Nephron (organoid): ENCODE measurements around the gene DAO.

Experiments
- H3K27ac Mint-ChIP-seq, 3 experiments: 2 replicates each; pipeline ENCODE4 v1.8.0; 2020; ENCODE audit warnings: mixed read lengths in 3 of 3, mild to moderate bottlenecking in 2 of 3, moderate library complexity in 1 of 3
- H3K27me3 Mint-ChIP-seq: 2 replicates; pipeline ENCODE4 v1.8.0; 2021; ENCODE audit warnings: low read depth, mild to moderate bottlenecking, moderate library complexity, mixed read lengths
- H3K36me3 Mint-ChIP-seq: 2 replicates; pipeline ENCODE4 v1.8.0; 2020; ENCODE audit warnings: low read depth, mixed read lengths
- H3K4me1 Mint-ChIP-seq: 2 replicates; pipeline ENCODE4 v1.8.0; 2020; ENCODE audit warnings: mixed read lengths
- H3K4me3 Mint-ChIP-seq, 3 experiments: 2 replicates each; pipeline ENCODE4 v1.8.0; 2020; ENCODE audit warnings: mild to moderate bottlenecking in 3 of 3, mixed read lengths in 3 of 3, moderate library complexity in 2 of 3
- H3K9me3 Mint-ChIP-seq: 2 replicates; pipeline ENCODE4 v1.8.0; 2020; ENCODE audit warnings: mixed read lengths
- TF ChIP-seq, protein P1 (sequence below), 3 experiments: fragments of 200-600 bp; sonication (generic); IDR thresholded peaks; one replicate each; pipeline ENCODE4 v1.5.0; 2021; ENCODE audit warnings: antibody characterized with exemption in 3 of 3; ENCODE audit not compliant: unreplicated experiment in 3 of 3

The DAO gene

DNA sequence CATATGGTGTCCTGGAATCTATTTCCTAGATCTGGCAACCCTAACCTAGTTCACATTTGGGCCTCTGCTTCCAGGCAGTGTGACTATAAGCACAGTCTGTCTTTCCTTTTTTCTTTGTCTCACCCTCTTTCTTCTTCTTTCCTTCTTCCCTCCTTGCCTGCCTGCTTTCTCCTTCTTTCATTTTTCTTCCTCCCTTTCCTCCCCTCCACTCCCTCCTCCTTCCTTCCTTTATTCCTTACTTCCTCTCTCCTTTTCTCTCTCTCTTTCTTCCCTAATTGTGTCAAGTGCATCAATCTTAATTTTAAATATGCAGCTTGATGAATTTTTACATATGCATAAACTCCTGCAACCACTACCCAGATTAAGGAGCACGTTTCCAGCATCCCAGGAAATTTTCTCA, 4.6 kb upstream of the DAO start:
- Mint-ChIP-seq H3K4me3 (no peak overlapping the region), H3K27ac (peak overlapping the region in 1 of 3 experiments; percentile 69), H3K4me1 (peaks cover 5% of the 10 kb centered on the region), H3K9me3 (no peaks in the 10 kb centered on the region), H3K36me3 (no peaks in the 10 kb centered on the region), H3K27me3 (no peaks in the 10 kb centered on the region)
- TF ChIP-seq, protein P1, sequence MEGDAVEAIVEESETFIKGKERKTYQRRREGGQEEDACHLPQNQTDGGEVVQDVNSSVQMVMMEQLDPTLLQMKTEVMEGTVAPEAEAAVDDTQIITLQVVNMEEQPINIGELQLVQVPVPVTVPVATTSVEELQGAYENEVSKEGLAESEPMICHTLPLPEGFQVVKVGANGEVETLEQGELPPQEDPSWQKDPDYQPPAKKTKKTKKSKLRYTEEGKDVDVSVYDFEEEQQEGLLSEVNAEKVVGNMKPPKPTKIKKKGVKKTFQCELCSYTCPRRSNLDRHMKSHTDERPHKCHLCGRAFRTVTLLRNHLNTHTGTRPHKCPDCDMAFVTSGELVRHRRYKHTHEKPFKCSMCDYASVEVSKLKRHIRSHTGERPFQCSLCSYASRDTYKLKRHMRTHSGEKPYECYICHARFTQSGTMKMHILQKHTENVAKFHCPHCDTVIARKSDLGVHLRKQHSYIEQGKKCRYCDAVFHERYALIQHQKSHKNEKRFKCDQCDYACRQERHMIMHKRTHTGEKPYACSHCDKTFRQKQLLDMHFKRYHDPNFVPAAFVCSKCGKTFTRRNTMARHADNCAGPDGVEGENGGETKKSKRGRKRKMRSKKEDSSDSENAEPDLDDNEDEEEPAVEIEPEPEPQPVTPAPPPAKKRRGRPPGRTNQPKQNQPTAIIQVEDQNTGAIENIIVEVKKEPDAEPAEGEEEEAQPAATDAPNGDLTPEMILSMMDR (IDR thresholded peaks at IDR 0.05; ENCODE audit: unreplicated experiment in 3 of 3): no peak

DNA sequence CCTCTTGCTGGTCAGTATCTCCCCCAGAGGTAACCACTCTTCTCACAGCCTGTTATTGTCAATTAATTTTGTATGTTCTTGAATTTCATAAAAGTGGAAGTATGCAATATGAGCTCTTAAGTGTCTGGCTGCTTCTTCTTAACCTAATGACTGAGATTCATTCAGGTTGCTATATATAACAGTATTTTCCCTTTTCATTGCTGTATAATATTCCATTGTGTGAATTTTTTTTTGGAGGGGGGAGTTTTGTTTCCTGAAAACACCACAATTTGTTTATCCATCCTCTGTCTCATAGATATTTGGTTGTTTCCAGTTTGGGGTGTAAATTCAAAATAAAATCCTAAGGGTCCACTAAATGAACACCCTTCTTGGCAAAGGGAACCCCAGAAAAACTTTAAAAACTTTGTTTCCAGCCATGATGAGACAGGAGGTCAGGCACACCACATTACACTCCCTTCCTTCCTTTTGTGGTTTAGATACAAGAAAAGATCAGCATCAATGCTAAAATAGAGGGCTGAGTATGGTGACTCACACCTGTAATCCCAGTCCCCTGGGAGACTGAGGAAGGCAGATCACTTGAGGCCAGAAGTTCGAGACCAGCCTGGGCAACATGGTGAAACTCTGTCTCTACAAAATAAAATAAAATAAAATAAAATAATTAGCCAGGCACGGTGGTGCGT, 4.1 kb upstream of the DAO start:
- no peak overlapping the region for H3K27ac Mint-ChIP-seq
- no peaks in the 10 kb centered on the region for H3K27me3 Mint-ChIP-seq
- no peaks in the 10 kb centered on the region for H3K9me3 Mint-ChIP-seq
- TF ChIP-seq, protein P1 (IDR thresholded peaks at IDR 0.05; ENCODE audit: unreplicated experiment in 3 of 3): no peak
- no peaks in the 10 kb centered on the region for H3K36me3 Mint-ChIP-seq
- H3K4me3 Mint-ChIP-seq: no peak overlapping the region
- H3K4me1 Mint-ChIP-seq: peaks cover 5% of the 10 kb centered on the region

DNA sequence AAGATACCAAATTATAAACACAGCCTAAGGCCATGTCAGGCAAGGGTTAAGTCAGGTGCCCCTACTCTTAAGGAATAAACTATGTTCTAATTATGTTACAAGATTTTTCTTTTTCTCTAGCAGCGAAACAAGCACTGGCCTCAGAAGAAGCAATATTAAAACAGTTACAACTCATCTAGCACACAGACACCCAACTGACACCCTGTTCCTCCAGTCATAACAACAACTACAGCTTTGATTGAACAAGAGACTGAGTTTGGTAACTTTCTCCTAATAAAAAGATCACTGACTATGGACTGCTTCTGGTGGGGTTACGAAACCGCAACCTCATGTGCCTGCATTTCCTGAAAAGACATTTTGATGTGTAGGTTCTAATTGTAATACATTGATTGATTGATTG, 3.3 kb upstream of the DAO start:
- Mint-ChIP-seq H3K9me3 (no peaks in the 10 kb centered on the region), H3K4me1 (no peaks in the 10 kb centered on the region), H3K36me3 (no peaks in the 10 kb centered on the region), H3K27me3 (no peaks in the 10 kb centered on the region), H3K27ac (no peak overlapping the region), H3K4me3 (no peak overlapping the region)
- TF ChIP-seq, protein P1 (IDR thresholded peaks at IDR 0.05; ENCODE audit: unreplicated experiment in 3 of 3): no peak

DNA sequence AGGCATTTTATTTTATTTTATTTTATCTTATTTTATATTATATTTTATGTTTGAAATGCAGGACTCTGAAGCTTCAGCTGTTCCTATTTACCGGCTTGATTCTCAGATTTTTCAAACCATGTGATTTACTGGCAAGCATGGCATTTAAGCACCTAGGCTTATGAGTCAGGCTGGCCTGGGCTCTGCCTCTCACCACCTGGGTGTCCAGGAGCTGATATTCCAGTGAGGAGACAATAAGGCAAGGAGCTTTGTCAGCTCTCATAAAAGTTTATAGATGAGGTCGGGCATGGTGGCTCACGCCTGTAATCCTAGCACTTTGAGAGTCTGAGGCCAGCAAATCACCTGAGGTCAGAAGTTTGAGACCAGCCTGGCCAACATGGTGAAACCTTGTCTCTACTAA, 2.1 kb downstream of the DAO start:
- no peaks in the 10 kb centered on the region for H3K36me3 Mint-ChIP-seq
- H3K4me3 Mint-ChIP-seq: no peak overlapping the region
- no peaks in the 10 kb centered on the region for H3K4me1 Mint-ChIP-seq
- no peaks in the 10 kb centered on the region for H3K9me3 Mint-ChIP-seq
- no peak overlapping the region for H3K27ac Mint-ChIP-seq
- no peaks in the 10 kb centered on the region for H3K27me3 Mint-ChIP-seq
- TF ChIP-seq, protein P1 (IDR thresholded peaks at IDR 0.05; ENCODE audit: unreplicated experiment in 3 of 3): no peak

DNA sequence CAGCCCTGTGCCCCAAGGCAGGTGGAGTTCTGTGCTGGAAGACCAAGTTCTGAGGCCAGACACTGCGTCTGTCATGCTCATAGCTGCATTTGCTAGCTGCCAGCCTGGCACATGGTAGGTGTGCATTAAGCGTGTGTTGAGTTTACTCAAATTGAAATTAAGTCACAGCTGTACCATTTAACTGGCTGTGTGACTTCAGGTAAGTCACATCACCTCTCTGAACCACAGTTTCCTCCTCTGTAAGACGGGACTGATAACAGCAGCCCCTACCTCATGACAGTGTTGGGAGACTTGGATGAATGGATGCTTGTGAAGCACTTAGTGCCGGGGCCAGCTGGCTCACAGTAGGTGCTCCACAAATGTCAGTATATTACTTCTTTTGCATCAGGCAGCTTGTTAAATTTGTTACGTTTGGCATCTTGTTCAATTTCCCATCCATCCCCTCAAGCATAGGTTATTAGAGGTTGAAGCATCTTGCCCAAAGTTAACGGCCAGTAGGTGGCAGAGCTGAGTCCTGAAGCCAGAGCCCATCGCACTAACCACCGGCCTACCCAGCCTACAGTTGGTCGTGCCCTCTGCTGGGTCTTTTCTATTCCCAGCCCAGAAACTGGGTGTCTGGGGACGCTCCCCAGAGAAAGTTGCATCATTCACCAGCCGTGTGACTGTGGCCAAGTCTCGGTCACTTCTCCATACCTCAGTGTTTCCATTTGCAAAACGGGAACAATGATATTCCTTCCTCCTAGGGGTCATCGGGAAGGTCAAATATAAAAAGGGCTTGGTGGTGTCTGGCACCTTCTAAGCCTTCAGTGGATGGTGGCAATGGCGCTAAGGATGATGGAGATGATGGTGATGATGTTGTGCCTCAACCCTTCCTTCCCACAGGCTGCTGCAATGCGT, 4.5 kb downstream of the DAO start:
- TF ChIP-seq, protein P1 (IDR thresholded peaks at IDR 0.05; ENCODE audit: unreplicated experiment in 3 of 3): peak; percentile 9 to 29 (median 24)
- Mint-ChIP-seq H3K9me3 (no peaks in the 10 kb centered on the region), H3K4me1 (no peaks in the 10 kb centered on the region), H3K36me3 (no peaks in the 10 kb centered on the region), H3K27me3 (no peaks in the 10 kb centered on the region), H3K27ac (no peak overlapping the region), H3K4me3 (no peak overlapping the region)
